NCI-H187 treated with DMSO at 0.1 percent for 48 hours (cell line): ENCODE data around the gene PRIM2.
"Not testable (repeated sequence)": the region's sequence is repeated elsewhere in the genome, so short reads cannot be mapped to it uniquely, and the experiment has no call there.

ENCODE experiments used
- DNase-seq: peaks from one replicate; lab custom pipeline; 2025; lab: John Stamatoyannopoulos, UW

The PRIM2 gene

GRCh38 chr6:57445790-57446468, 128.5 kb downstream of the PRIM2 start:
- DNase-seq = not testable (repeated sequence)

- DNase-seq = not testable (repeated sequence)
These were observed 132.2 kb downstream of the PRIM2 start for GRCh38 chr6:57449496-57450066.

- not testable (repeated sequence) for DNase-seq
These were observed 142.4 kb downstream of the PRIM2 start for GRCh38 chr6:57459781-57460180.

- not testable (repeated sequence) for DNase-seq
These were observed 143.6 kb downstream of the PRIM2 start for GRCh38 chr6:57461022-57461421.

- not testable (repeated sequence) for DNase-seq
These were observed 146.4 kb downstream of the PRIM2 start for GRCh38 chr6:57463809-57464208.

- DNase-seq = not testable (repeated sequence)
These were observed 148.5 kb downstream of the PRIM2 start for GRCh38 chr6:57465968-57466367.

- no peak for DNase-seq
These were observed 151.6 kb downstream of the PRIM2 start for GRCh38 chr6:57469072-57469471.

- DNase-seq = not testable (repeated sequence)
These were observed 152.7 kb downstream of the PRIM2 start for GRCh38 chr6:57470148-57470547.

GRCh38 chr6:57471314-57471864, 154.0 kb downstream of the PRIM2 start:
- not testable (repeated sequence) for DNase-seq

GRCh38 chr6:57472861-57473362, 155.5 kb downstream of the PRIM2 start:
- DNase-seq = not testable (repeated sequence)

GRCh38 chr6:57474862-57475475, 157.5 kb downstream of the PRIM2 start:
- DNase-seq = not testable (repeated sequence)

- DNase-seq = not testable (repeated sequence)
These were observed 158.2 kb downstream of the PRIM2 start for GRCh38 chr6:57475656-57476055.

GRCh38 chr6:57480194-57480593, 162.8 kb downstream of the PRIM2 start:
- not testable (repeated sequence) for DNase-seq

GRCh38 chr6:57481121-57481520, 163.7 kb downstream of the PRIM2 start:
- not testable (repeated sequence) for DNase-seq

GRCh38 chr6:57482471-57482870, 165.0 kb downstream of the PRIM2 start:
- DNase-seq = not testable (repeated sequence)

GRCh38 chr6:57486494-57487081, 169.2 kb downstream of the PRIM2 start:
- not testable (repeated sequence) for DNase-seq

- not testable (repeated sequence) for DNase-seq
These were observed 171.1 kb downstream of the PRIM2 start for GRCh38 chr6:57488551-57488950.

- DNase-seq = not testable (repeated sequence)
These were observed 172.5 kb downstream of the PRIM2 start for GRCh38 chr6:57489887-57490286.

GRCh38 chr6:57491795-57492194, 174.4 kb downstream of the PRIM2 start:
- DNase-seq = not testable (repeated sequence)

GRCh38 chr6:57496251-57496650, 178.8 kb downstream of the PRIM2 start:
- not testable (repeated sequence) for DNase-seq

GRCh38 chr6:57500368-57501021, 183.1 kb downstream of the PRIM2 start:
- DNase-seq = not testable (repeated sequence)

- not testable (repeated sequence) for DNase-seq
These were observed 185.0 kb downstream of the PRIM2 start for GRCh38 chr6:57502387-57502786.
